Nephron progenitor cell (in vitro differentiated cells): ENCODE measurements around the gene NCF2.

Experiments
- DNase-seq: peaks from one replicate; pipeline ENCODE4 v3.0.0; 2021
- H3K27ac Mint-ChIP-seq: 2 replicates; pipeline ENCODE4 v1.8.0; 2021; ENCODE audit warnings: mild to moderate bottlenecking, moderate library complexity, mixed read lengths
- H3K27me3 Mint-ChIP-seq: 2 replicates; pipeline ENCODE4 v1.8.0; 2021; ENCODE audit warnings: mild to moderate bottlenecking, low read depth, mixed read lengths; ENCODE audit not compliant: poor library complexity
- H3K36me3 Mint-ChIP-seq: 2 replicates; pipeline ENCODE4 v1.8.0; 2021; ENCODE audit warnings: low read depth, mixed read lengths
- H3K4me1 Mint-ChIP-seq: 2 replicates; pipeline ENCODE4 v1.8.0; 2021; ENCODE audit warnings: mixed read lengths
- H3K4me3 Mint-ChIP-seq: 2 replicates; pipeline ENCODE4 v1.8.0; 2021; ENCODE audit warnings: mild to moderate bottlenecking, moderate library complexity, mixed read lengths
- H3K9me3 Mint-ChIP-seq: 2 replicates; pipeline ENCODE4 v1.8.0; 2021; ENCODE audit warnings: mild to moderate bottlenecking, moderate library complexity, mixed read lengths
- CTCF ChIP-seq: fragments of 200-600 bp; sonication (generic); IDR thresholded peaks from 2 replicates; pipeline ENCODE4 v1.5.0; 2021; ENCODE audit warnings: antibody characterized with exemption

The NCF2 gene

DNA sequence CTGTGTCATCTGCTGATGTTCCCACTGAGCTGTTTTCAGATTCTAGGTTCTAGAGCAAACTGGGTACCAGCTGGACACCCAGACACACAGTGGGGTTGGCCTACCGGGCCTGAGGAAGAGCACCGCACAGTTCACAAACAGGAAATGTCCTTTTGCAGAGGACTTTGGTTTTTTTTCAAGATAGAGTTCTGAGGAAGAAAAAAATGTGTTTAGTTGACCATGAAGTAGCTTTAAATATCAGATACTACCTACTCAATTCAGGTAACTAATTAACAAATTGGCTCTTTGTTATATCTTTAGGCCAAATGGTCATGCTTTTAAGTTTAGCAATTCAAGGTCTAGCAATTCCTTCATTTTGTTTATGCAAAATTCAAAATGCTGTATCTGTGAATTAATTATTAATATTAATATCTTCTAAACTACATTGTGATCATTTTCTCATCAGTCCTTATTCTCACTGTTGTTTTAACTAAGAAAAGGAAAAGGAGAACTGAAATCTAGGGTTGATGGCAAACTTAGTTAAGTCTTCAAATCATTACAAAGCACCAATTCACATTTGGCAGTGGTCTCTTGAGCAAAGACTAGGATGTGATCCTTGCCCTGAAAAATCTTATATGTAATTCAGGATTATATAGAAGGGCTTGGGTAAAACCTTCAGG is 17.2 kb upstream of the NCF2 start:
- Mint-ChIP-seq H3K27ac (no peak overlapping the region), H3K9me3 (no peaks in the 10 kb centered on the region), H3K27me3 (peaks cover 12% of the 10 kb centered on the region), H3K4me1 (peaks cover 16% of the 10 kb centered on the region), H3K4me3 (no peak overlapping the region), H3K36me3 (no peaks in the 10 kb centered on the region)
- DNase-seq = no peak
- no peak for TF ChIP-seq CTCF

GRCh38 chr1:183605904-183606303 is 15.6 kb upstream of the NCF2 start:
- TF ChIP-seq CTCF = no peak
- H3K27ac Mint-ChIP-seq = no peak overlapping the region
- peaks cover 16% of the 10 kb centered on the region for H3K4me1 Mint-ChIP-seq

DNA sequence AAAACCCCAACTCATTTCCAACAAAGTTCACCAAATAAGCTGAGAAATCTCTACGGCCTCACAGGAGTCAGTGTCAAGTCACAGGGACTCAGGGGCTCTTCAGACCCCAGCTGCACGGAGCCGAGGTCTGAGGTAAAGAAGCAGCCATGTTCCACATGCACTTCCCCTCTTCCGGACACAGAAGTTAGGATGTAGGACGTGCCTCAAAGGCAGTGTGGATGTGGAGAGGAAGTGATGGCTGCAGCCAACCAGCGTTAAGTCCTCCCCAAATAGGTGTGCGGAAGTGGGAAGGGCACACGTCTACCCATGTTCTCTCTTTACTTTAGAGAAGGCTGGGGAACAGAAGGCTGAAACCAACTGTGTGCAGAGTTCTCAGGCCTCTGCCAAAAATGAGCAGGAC is 14.6 kb upstream of the NCF2 start:
- Mint-ChIP-seq H3K27ac (no peak overlapping the region), H3K4me1 (peaks cover 10% of the 10 kb centered on the region), H3K4me3 (no peak overlapping the region), H3K27me3 (peaks cover 8% of the 10 kb centered on the region), H3K9me3 (no peaks in the 10 kb centered on the region), H3K36me3 (no peaks in the 10 kb centered on the region)
- DNase-seq = no peak
- TF ChIP-seq CTCF = no peak

More at GRCh38 chr1:183605904-183606303, 15.6 kb upstream of the NCF2 start:
- Mint-ChIP-seq H3K36me3 (no peaks in the 10 kb centered on the region), H3K27me3 (peaks cover 12% of the 10 kb centered on the region), H3K4me3 (no peak overlapping the region), H3K9me3 (no peaks in the 10 kb centered on the region)
- DNase-seq = no peak

GRCh38 chr1:183604038-183604808 is 14.0 kb upstream of the NCF2 start:
- H3K27me3 Mint-ChIP-seq = peaks cover 5% of the 10 kb centered on the region
- H3K9me3 Mint-ChIP-seq = no peaks in the 10 kb centered on the region
- H3K27ac Mint-ChIP-seq = peak overlapping the region; percentile 20
- H3K4me1 Mint-ChIP-seq = peaks cover 10% of the 10 kb centered on the region
- H3K4me3 Mint-ChIP-seq = no peak overlapping the region
- DNase-seq = no peak
- no peaks in the 10 kb centered on the region for H3K36me3 Mint-ChIP-seq
- no peak for TF ChIP-seq CTCF

GRCh38 chr1:183602510-183602909 is 12.3 kb upstream of the NCF2 start:
- Mint-ChIP-seq H3K27ac (no peak overlapping the region), H3K4me1 (peaks cover 18% of the 10 kb centered on the region), H3K36me3 (no peaks in the 10 kb centered on the region), H3K9me3 (no peaks in the 10 kb centered on the region), H3K27me3 (peaks cover 4% of the 10 kb centered on the region), H3K4me3 (no peak overlapping the region)
- DNase-seq = no peak
- no peak for TF ChIP-seq CTCF

- no peak for DNase-seq
- H3K4me3 Mint-ChIP-seq = no peak overlapping the region
- peaks cover 18% of the 10 kb centered on the region for H3K4me1 Mint-ChIP-seq
- H3K27ac Mint-ChIP-seq = no peak overlapping the region
- no peaks in the 10 kb centered on the region for H3K9me3 Mint-ChIP-seq
- H3K36me3 Mint-ChIP-seq = no peaks in the 10 kb centered on the region
- peaks cover 4% of the 10 kb centered on the region for H3K27me3 Mint-ChIP-seq
- no peak for TF ChIP-seq CTCF
These were observed 10.4 kb upstream of the NCF2 start for GRCh38 chr1:183600634-183601033.
